ENCODE data around the gene KCNQ5.
"Not testable (repeated sequence)": the region's sequence is repeated elsewhere in the genome, so short reads cannot be mapped to it uniquely, and the experiment has no call there.

The KCNQ5 gene

GRCh38 chr6:73216859-73217258 lies 595.0 kb downstream of the KCNQ5 start:
- no peak for DNase-seq

GRCh38 chr6:73225396-73225795 lies 603.5 kb downstream of the KCNQ5 start, which contains the start of gene KHDC1L:
TSS of gene KHDC1L (minus strand) at chr6:73225496. CDS start at chr6:73225408, 88 bp downstream.
- no peak for DNase-seq

DNA sequence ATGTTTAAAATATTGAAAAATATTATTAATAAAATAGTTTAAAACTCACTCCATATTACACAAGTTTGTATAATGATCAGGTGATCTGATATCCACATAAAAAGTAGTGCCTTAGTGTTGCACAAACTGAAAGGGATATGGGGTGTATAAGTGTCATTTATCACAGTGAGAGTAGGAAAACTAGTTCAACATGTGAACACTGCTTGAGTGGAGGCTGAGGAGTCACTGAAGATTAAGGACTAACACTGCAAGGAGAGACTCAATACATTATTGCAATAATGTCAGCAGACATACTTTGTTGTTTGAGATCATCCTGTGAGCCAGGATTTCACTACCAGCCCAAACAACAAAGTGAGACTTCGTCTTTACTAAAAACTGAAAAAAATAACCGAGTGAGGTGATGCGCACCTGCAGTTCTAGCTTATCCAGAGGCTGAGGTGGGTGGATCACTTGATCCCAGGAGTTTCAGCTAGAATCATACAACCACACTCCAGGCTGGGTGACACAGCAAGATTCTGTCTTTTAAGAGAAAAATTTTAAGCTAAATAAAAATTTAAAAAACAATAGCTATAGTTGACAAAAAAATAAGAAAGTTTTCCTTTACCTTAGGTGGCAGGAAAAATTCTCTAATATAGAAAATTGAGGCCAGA lies 605.9 kb downstream of the KCNQ5 start:
- DNase-seq: no peak

DNA sequence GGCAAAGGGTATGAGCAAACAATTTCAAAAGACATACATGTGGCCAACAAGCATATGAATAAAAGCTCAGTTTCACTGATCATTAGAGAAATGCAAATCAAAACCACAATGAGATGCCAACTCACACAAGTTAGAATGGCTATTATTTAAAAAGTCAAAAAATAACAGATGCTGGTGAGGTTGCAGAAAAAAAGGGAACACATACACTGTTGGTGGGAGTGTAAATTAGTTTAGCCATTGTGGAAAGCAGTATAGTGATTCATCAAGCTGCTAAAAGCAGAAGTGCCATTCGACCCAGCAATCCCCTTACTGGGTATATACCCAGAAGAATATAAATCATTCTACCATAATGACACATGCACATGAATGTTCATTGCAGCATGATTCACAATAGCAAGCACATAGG lies 610.1 kb downstream of the KCNQ5 start:
- DNase-seq: no peak

DNA sequence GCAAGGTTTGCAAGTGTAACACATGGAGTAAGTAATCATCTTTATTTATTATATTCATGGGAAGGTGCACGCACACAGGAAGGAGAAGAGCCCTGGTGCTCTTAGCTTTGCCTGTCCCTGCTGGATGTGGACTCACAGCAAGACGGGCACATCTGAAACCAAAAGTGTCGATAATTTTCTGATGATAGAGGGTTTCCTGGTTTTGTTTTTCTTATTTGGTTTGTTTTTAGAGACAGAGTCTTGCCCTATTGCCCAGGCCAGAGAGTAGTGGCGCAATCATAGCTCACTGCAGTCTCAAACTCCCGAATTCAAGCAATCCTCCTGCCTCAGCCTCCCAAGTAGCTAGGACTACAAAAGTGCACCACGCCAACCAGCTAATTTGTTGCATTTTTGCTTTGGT lies 611.2 kb downstream of the KCNQ5 start:
- no peak for DNase-seq

GRCh38 chr6:73233971-73234370 lies 612.1 kb downstream of the KCNQ5 start:
- DNase-seq: not testable (repeated sequence)

DNA sequence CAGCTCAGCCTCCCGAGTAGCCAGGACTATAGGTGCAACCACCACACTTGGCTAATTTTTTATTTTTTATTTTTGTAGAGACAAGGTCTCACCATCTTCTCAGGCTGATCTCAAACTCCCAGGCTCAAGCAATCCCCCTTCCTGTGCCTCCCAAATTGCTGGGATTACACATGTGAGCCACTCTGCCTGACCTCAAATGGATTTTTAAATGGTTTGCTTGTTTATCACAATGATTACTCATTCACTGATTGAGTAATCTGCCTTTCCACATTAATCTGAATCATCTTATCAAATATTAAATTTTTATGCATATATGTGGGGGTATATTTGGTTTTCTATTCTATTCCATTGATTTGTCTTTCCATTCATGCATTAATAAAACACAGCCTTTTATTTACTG lies 612.9 kb downstream of the KCNQ5 start:
- no peak for DNase-seq

- DNase-seq: no peak
Observed at GRCh38 chr6:73236144-73236750, 614.4 kb downstream of the KCNQ5 start.

GRCh38 chr6:73240730-73241129 lies 618.9 kb downstream of the KCNQ5 start:
- no peak for DNase-seq

GRCh38 chr6:73242001-73242400 lies 620.1 kb downstream of the KCNQ5 start:
- no peak for DNase-seq

Data from NCI-H1105 treated with DMSO at 0.1 percent for 48 hours (cell line).